IMR-90 (cell line): ENCODE measurements around the gene PRAMEF8. TPM values are rescaled to one million over a fixed set of nuclear protein-coding genes. Genes with fewer than 3 reads are reported as not detected.
"Not testable (repeated sequence)": the region's sequence is repeated elsewhere in the genome, so short reads cannot be mapped to it uniquely, and the experiment has no call there.

Source experiments
- ATAC-seq: fragments of 200-7000 bp; cut with Tn5 transposase; 2 replicates; pipeline ENCODE4 v1.9.1; 2020; ENCODE audit warnings: low read depth, mild to moderate bottlenecking, moderate library complexity
- BruUV-seq: library from RNA; stranded (reverse); fragments of 400-500 nt; replicated peaks from 2 replicates; lab custom pipeline; 2021; lab: Mats Ljungman, UMichigan
- CTCF ChIA-PET: fragments of 300-600 bp; formaldehyde crosslinking; extraction: SDS; loops from one replicate; lab custom pipeline; 2021; ENCODE audit warnings: antibody characterized with exemption; lab: Yijun Ruan, JAX
- POLR2A ChIA-PET: fragments of 300-600 bp; sonication (Branson Sonifier 250); formaldehyde crosslinking; loops from one replicate; lab custom pipeline; 2022; ENCODE audit warnings: antibody characterized with exemption; ENCODE audit not compliant: unreplicated experiment; lab: Charles Lee
- DNase-seq: peaks from one replicate; pipeline ENCODE4 v3.0.0; 2013
- H2AFZ ChIP-seq: replicated peaks from 2 replicates; pipeline ENCODE3; 2013; ENCODE audit warnings: low read length, mild to moderate bottlenecking; ENCODE audit not compliant: poor library complexity
- H2AK5ac ChIP-seq: 2 replicates; pipeline ENCODE4 v1.6.1; 2013; ENCODE audit warnings: low read depth, low read length, inconsistent platforms
- H2AK9ac ChIP-seq: replicated peaks from 2 replicates; pipeline ENCODE3; 2013; ENCODE audit warnings: mild to moderate bottlenecking, low read depth, low read length, moderate library complexity; ENCODE audit not compliant: poor library complexity
- H2BK120ac ChIP-seq: 2 replicates; pipeline ENCODE4 v1.6.1; 2013; ENCODE audit warnings: low read depth, low read length, inconsistent platforms
- H2BK15ac ChIP-seq: 3 replicates; pipeline ENCODE4 v1.6.1; 2013; ENCODE audit warnings: low read depth, low read length, inconsistent platforms
- H2BK20ac ChIP-seq: 2 replicates; pipeline ENCODE4 v1.6.1; 2013; ENCODE audit warnings: low read depth, mild to moderate bottlenecking, inconsistent platforms, low read length, moderate library complexity
- H2BK5ac ChIP-seq: 2 replicates; pipeline ENCODE4 v1.6.1; 2013; ENCODE audit warnings: mild to moderate bottlenecking, low read depth, low read length, inconsistent platforms; ENCODE audit not compliant: poor library complexity, severe bottlenecking
- H3K14ac ChIP-seq: replicated peaks from 2 replicates; pipeline ENCODE4 v1.6.1; 2013; ENCODE audit warnings: low read depth, low read length, inconsistent platforms
- H3K18ac ChIP-seq: 2 replicates; pipeline ENCODE4 v1.6.1; 2013; ENCODE audit warnings: low read depth, low read length, control low read depth
- H3K23ac ChIP-seq: 2 replicates; pipeline ENCODE4 v1.6.1; 2013; ENCODE audit warnings: low read depth, low read length, inconsistent platforms
- H3K27ac ChIP-seq: 2 replicates; pipeline ENCODE4 v1.5.1; 2013; ENCODE audit warnings: mild to moderate bottlenecking, control low read depth, low read length; ENCODE audit not compliant: insufficient read depth
- H3K27me3 ChIP-seq: 2 replicates; pipeline ENCODE4 v1.6.1; 2013; ENCODE audit warnings: low read length; ENCODE audit not compliant: control insufficient read depth, insufficient read depth
- H3K36me3 ChIP-seq: 2 replicates; pipeline ENCODE4 v1.6.1; 2013; ENCODE audit warnings: low read length, mixed read lengths; ENCODE audit not compliant: control insufficient read depth, insufficient read depth
- H3K4ac ChIP-seq: 2 replicates; pipeline ENCODE4 v1.6.1; 2013; ENCODE audit warnings: low read depth, low read length, inconsistent platforms
- H3K4me1 ChIP-seq: 2 replicates; pipeline ENCODE4 v1.6.1; 2013; ENCODE audit warnings: low read length, mixed read lengths; ENCODE audit not compliant: control insufficient read depth, insufficient read depth
- H3K4me2 ChIP-seq: 2 replicates; pipeline ENCODE4 v1.6.1; 2013; ENCODE audit warnings: low read depth, mild to moderate bottlenecking, control low read depth, low read length, moderate library complexity
- H3K4me3 ChIP-seq: 2 replicates; pipeline ENCODE4 v1.5.1; 2013; ENCODE audit warnings: low read depth, mild to moderate bottlenecking, control low read depth, low read length, moderate library complexity; ENCODE audit not compliant: insufficient read depth
- H3K56ac ChIP-seq: 2 replicates; pipeline ENCODE4 v1.6.1; 2013; ENCODE audit warnings: low read length, inconsistent platforms; ENCODE audit not compliant: insufficient read depth; ENCODE audit errors: extremely low read depth
- H3K79me1 ChIP-seq, 2 experiments: 2 replicates each; pipeline ENCODE4 v1.6.1; 2013; ENCODE audit warnings: low read length in 2 of 2, inconsistent platforms in 1 of 2, low read depth in 1 of 2
- H3K9ac ChIP-seq: 2 replicates; pipeline ENCODE4 v1.6.1; 2013; ENCODE audit warnings: low read depth, low read length, control low read depth
- H3K9me1 ChIP-seq: 2 replicates; pipeline ENCODE4 v1.6.1; 2013; ENCODE audit warnings: low read length, inconsistent platforms; ENCODE audit not compliant: insufficient read depth
- H3K9me3 ChIP-seq: 2 replicates; pipeline ENCODE4 v1.6.1; 2013; ENCODE audit warnings: low read length; ENCODE audit not compliant: control insufficient read depth, insufficient read depth
- H4K20me1 ChIP-seq: 2 replicates; pipeline ENCODE4 v1.6.1; 2013; ENCODE audit warnings: low read length, inconsistent platforms; ENCODE audit not compliant: insufficient read depth
- H4K5ac ChIP-seq: 2 replicates; pipeline ENCODE4 v1.6.1; 2013; ENCODE audit warnings: mild to moderate bottlenecking, low read depth, low read length, control low read depth
- H4K8ac ChIP-seq, 2 experiments: 2 replicates each; pipeline ENCODE4 v1.6.1; 2013; ENCODE audit warnings: low read depth in 2 of 2, low read length in 2 of 2, control low read depth in 1 of 2, inconsistent platforms in 1 of 2
- H4K91ac ChIP-seq: 2 replicates; pipeline ENCODE4 v1.6.1; 2013; ENCODE audit warnings: low read depth, low read length, inconsistent platforms; ENCODE audit not compliant: insufficient read depth
- WGBS, 2 experiments: methylation state at CpG; one replicate each; pipeline versions ENCODE4 v1.1.5 to v1.1.7; 2013; ENCODE audit warnings: missing lambda C conversion rate in 2 of 2; ENCODE audit not compliant: insufficient read length in 1 of 2; ENCODE audit errors: extremely low coverage in 2 of 2; 5-methylcytosine and 5-hydroxymethylcytosine counted together
- dilution Hi-C: fragments of 300-500 bp; cut with HindIII; formaldehyde crosslinking; loops from one replicate; pipeline ENCODE4 v1.14.3; 2018; ENCODE audit warnings: low sequenced_read_pairs; ENCODE audit not compliant: unreplicated experiment
- in situ Hi-C: fragments of 300-500 bp; cut with MboI; formaldehyde crosslinking; loops from 3 replicates; pipeline ENCODE4 v1.14.3; 2019; ENCODE audit warnings: low sequenced_read_pairs, inconsistent platforms, mixed read lengths
- intact Hi-C: fragments of 100-400 bp; cut with micrococcal nuclease; formaldehyde crosslinking; loops from 2 replicates; pipeline ENCODE4 v1.10.0; 2022
- microRNA-seq, 2 experiments: library from miRNA; stranded (forward) in 1 of 2; unstranded in 1 of 2; fragments of 10-50 nt in 1 of 2; fragments of <30 nt in 1 of 2; gene quantifications in 1 of 2; microRNA quantifications in 1 of 2; one replicate each; pipeline versions ENCODE3 to v1.1.0; 2013 to 2020; ENCODE audit not compliant: insufficient read depth in 1 of 2, insufficient read length in 1 of 2, unreplicated experiment in 1 of 2
- polyA plus RNA-seq, 3 experiments: library from polyadenylated mRNA; depleted of rRNA; stranded (reverse); fragments of >200 nt; gene quantifications; 2 replicates each; pipeline ENCODE4 v1.2.3, GENCODE V29; 2012; ENCODE audit warnings: low replicate concordance in 1 of 3
- small RNA-seq, 5 experiments: library from RNA; depleted of rRNA; stranded (forward); fragments of <200 nt; gene quantifications; one replicate each; pipeline ENCODE3, GENCODE V24; 2012
- total RNA-seq: library from RNA; depleted of rRNA; stranded (reverse); fragments of >200 nt; gene quantifications from 2 replicates; pipeline ENCODE4 v1.2.3, GENCODE V29; 2012; rRNA removed

The PRAMEF8 gene
- total and polyA plus RNA-seq, 2 of the 4 experiments (the other 2 are of a cell fraction): not detected

DNA sequence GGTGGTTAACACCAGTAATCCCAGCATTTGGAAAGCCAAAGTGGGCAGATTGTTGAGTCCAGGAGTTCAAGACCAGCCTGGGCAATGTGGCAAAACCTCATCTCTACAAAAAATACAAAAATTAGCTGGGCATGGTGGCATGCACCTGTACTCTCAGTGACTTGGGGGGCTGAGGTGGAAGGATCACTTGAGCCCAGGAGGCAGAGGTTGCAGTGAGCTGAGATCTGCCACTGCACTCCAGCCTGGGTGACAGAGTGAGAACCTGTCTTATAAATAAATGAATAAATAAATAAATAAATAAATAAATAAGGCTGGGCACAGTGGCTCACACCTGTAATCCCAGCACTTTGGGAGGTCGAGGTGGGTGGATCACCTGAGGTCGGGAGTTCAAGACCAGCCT, 52.9 kb downstream of the PRAMEF8 start:
- H2BK15ac ChIP-seq, H3K27ac ChIP-seq, in situ Hi-C loops, H3K18ac ChIP-seq, intact Hi-C loops, H4K5ac ChIP-seq, H3K4me3 ChIP-seq, H3K36me3 ChIP-seq, H4K91ac ChIP-seq, H3K79me1 ChIP-seq, H2BK5ac ChIP-seq, BruUV-seq, H3K4ac ChIP-seq, dilution Hi-C loops, DNase-seq, H3K14ac ChIP-seq, H2BK120ac ChIP-seq, H4K8ac ChIP-seq, H3K4me1 ChIP-seq, H3K56ac ChIP-seq, POLR2A ChIA-PET, H3K4me2 ChIP-seq, H2AK9ac ChIP-seq, H4K20me1 ChIP-seq, H2AK5ac ChIP-seq, H3K9me1 ChIP-seq, H3K27me3 ChIP-seq, H3K9ac ChIP-seq, H3K23ac ChIP-seq, H3K9me3 ChIP-seq, H2AFZ ChIP-seq, H2BK20ac ChIP-seq, CTCF ChIA-PET, ATAC-seq: not testable (repeated sequence)
- no CpG with 5 or more reads among the region's 2 CpGs for WGBS, 2 experiments

Small RNA genes within 50 kb of the gene (microRNA-seq; reads per million reads assigned to microRNA genes)
- gene RNU6-771P (ENCODE audit: insufficient read depth, insufficient read length): not detected

Small RNA genes within 50 kb of the gene (small RNA-seq; reads per million reads assigned to genes)
- 0 reads per million in 5 experiments for gene RNU6-771P

Other genes starting within 250 kb of the PRAMEF8 start
- gene PRAMEF27, start 228.6 kb downstream of the PRAMEF8 start, total RNA-seq: not detected in 2 replicates
- gene PRAMEF27, start 228.6 kb downstream of the PRAMEF8 start, polyA plus RNA-seq (2012; rRNA removed): not detected in 2 replicates
- gene HNRNPCL3, start 224.4 kb downstream of the PRAMEF8 start, total RNA-seq: not detected in 2 replicates
- not detected in 2 replicates for gene HNRNPCL3, start 224.4 kb downstream of the PRAMEF8 start, polyA plus RNA-seq (2012; rRNA removed)
- not detected in 2 replicates for gene PRAMEF25, start 214.4 kb downstream of the PRAMEF8 start, total RNA-seq
- gene PRAMEF25, start 214.4 kb downstream of the PRAMEF8 start, polyA plus RNA-seq (2012; rRNA removed): not detected in 2 replicates
- gene HNRNPCL2, start 168.3 kb downstream of the PRAMEF8 start, total RNA-seq: not detected in 2 replicates
- not detected in 2 replicates for gene HNRNPCL2, start 168.3 kb downstream of the PRAMEF8 start, polyA plus RNA-seq (2012; rRNA removed)
- gene PRAMEF26, start 129.1 kb downstream of the PRAMEF8 start, total RNA-seq: not detected in 2 replicates
- not detected in 2 replicates for gene PRAMEF26, start 129.1 kb downstream of the PRAMEF8 start, polyA plus RNA-seq (2012; rRNA removed)
- not detected in 2 replicates for gene HNRNPCL4, start 119.5 kb downstream of the PRAMEF8 start, total RNA-seq
- not detected in 2 replicates for gene HNRNPCL4, start 119.5 kb downstream of the PRAMEF8 start, polyA plus RNA-seq (2012; rRNA removed)
- gene PRAMEF9, start 113.3 kb downstream of the PRAMEF8 start, total RNA-seq: not detected in 2 replicates
- not detected in 2 replicates for gene PRAMEF9, start 113.3 kb downstream of the PRAMEF8 start, polyA plus RNA-seq (2012; rRNA removed)
- gene PRAMEF13, start 83.7 kb downstream of the PRAMEF8 start, total RNA-seq: not detected in 2 replicates
- not detected in 2 replicates for gene PRAMEF13, start 83.7 kb downstream of the PRAMEF8 start, polyA plus RNA-seq (2012; rRNA removed)
- not detected in 2 replicates for gene PRAMEF18, start 59.0 kb downstream of the PRAMEF8 start, total RNA-seq
- gene PRAMEF18, start 59.0 kb downstream of the PRAMEF8 start, polyA plus RNA-seq (2012; rRNA removed): not detected in 2 replicates
- gene PRAMEF5, start 30.9 kb downstream of the PRAMEF8 start, total RNA-seq: not detected in 2 replicates
- gene PRAMEF5, start 30.9 kb downstream of the PRAMEF8 start, polyA plus RNA-seq (2012; rRNA removed): not detected in 2 replicates
- gene PRAMEF33, start 18.4 kb upstream of the PRAMEF8 start, total RNA-seq: not detected in 2 replicates
- gene PRAMEF33, start 18.4 kb upstream of the PRAMEF8 start, polyA plus RNA-seq (2012; rRNA removed): not detected in 2 replicates
- not detected in 2 replicates for gene PRAMEF15, start 30.4 kb upstream of the PRAMEF8 start, total RNA-seq
- not detected in 2 replicates for gene PRAMEF15, start 30.4 kb upstream of the PRAMEF8 start, polyA plus RNA-seq (2012; rRNA removed)
- gene PRAMEF14, start 62.0 kb upstream of the PRAMEF8 start, total RNA-seq: not detected in 2 replicates
- not detected in 2 replicates for gene PRAMEF14, start 62.0 kb upstream of the PRAMEF8 start, polyA plus RNA-seq (2012; rRNA removed)
- not detected in 2 replicates for gene PRAMEF19, start 86.8 kb upstream of the PRAMEF8 start, total RNA-seq
- not detected in 2 replicates for gene PRAMEF19, start 86.8 kb upstream of the PRAMEF8 start, polyA plus RNA-seq (2012; rRNA removed)
- gene PRAMEF17, start 104.5 kb upstream of the PRAMEF8 start, total RNA-seq: not detected in 2 replicates
- gene PRAMEF17, start 104.5 kb upstream of the PRAMEF8 start, polyA plus RNA-seq (2012; rRNA removed): not detected in 2 replicates
- not detected in 2 replicates for gene PRAMEF20, start 125.3 kb upstream of the PRAMEF8 start, total RNA-seq
- not detected in 2 replicates for gene PRAMEF20, start 125.3 kb upstream of the PRAMEF8 start, polyA plus RNA-seq (2012; rRNA removed)
- not detected in 2 replicates for gene LRRC38, start 228.9 kb upstream of the PRAMEF8 start, total RNA-seq
- gene LRRC38, start 228.9 kb upstream of the PRAMEF8 start, polyA plus RNA-seq (2012; rRNA removed): not detected in 2 replicates